IPS-NIHi7 (cell line): ENCODE results near the gene ARIH1.
A peak's percentile ranks its signal among the peaks of the same experiment; 100 is the strongest.
"Not testable (repeated sequence)": the region's sequence is repeated elsewhere in the genome, so short reads cannot be mapped to it uniquely, and the experiment has no call there.

ENCODE experiments used
- DNase-seq: peaks from one replicate; pipeline ENCODE4 v3.0.0; 2012; ENCODE audit warnings: mixed read lengths; ENCODE audit errors: extremely low spot score

The ARIH1 gene, protein sequence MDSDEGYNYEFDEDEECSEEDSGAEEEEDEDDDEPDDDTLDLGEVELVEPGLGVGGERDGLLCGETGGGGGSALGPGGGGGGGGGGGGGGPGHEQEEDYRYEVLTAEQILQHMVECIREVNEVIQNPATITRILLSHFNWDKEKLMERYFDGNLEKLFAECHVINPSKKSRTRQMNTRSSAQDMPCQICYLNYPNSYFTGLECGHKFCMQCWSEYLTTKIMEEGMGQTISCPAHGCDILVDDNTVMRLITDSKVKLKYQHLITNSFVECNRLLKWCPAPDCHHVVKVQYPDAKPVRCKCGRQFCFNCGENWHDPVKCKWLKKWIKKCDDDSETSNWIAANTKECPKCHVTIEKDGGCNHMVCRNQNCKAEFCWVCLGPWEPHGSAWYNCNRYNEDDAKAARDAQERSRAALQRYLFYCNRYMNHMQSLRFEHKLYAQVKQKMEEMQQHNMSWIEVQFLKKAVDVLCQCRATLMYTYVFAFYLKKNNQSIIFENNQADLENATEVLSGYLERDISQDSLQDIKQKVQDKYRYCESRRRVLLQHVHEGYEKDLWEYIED

DNA sequence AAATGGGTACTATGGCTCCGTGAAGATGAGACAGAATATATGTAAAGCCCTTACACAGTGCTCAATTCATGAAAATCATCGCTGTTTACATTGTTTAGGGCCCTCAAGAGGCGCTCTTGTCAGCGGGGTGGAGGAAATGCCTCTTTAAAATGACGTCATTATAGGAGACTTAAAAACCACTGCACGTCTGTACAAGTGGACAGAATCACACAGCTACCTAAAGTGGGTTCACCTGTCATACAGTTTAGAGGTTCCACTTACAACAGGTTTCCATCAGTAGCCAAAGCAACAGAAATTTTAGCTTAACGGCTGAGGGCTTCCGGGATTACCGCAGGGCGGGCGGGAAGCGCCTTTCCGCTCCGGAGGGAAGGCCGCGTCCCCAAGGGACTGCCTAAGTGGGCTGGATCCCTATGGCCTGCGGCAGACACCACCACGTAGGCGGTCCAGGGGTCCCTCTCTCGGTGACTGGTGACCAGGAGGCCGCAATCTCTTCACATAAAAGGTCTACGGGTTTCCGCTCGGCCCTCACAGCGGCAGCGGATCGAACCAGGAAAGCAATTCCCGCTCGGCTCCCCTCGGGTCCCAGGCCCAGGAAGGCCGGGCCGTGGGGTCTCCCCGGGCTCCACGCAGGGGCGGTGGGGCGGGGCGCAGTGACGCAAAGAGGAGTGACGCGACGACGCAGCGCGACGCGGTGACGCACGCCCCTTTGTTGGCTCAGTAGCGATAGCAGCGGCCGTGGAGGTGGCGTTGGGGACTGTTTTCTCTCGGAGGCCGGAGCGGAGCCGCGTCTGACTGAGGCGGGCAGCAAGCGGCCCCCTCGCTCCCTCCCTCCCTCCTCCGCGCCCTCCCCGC is at the start of gene ARIH1:
Gene ARIH1, plus strand, starts transcription at position 717 of the 852 bp plus-strand sequence. CDS start 310 bp downstream, outside the sequence.
- peak; percentile 91 for DNase-seq

DNA sequence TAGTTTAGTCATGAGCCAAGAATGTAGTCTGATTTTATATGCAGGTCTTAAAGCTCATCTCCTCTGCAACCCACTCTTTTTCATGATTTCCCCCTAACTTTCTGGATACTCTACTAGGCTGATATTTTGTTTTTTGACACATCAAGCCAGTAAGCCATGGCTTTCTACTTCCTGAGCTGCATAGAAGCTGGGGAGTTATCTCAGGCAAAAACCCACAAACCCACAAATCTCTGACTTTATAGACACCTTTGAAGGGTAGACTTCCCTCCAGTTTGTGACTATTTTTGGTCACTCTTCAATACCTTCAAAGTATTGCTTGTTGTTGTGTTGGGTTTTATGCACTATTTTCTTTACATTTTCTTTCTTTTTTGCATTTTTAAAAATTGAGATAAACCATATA is 47.4 kb upstream of the ARIH1 start:
- DNase-seq, result no peak

GRCh38 chr15:72437650-72438316 is 36.3 kb upstream of the ARIH1 start:
- DNase-seq, result no peak

- not testable (repeated sequence) for DNase-seq
Measured at GRCh38 chr15:72442848-72443247, 31.3 kb upstream of the ARIH1 start.

DNA sequence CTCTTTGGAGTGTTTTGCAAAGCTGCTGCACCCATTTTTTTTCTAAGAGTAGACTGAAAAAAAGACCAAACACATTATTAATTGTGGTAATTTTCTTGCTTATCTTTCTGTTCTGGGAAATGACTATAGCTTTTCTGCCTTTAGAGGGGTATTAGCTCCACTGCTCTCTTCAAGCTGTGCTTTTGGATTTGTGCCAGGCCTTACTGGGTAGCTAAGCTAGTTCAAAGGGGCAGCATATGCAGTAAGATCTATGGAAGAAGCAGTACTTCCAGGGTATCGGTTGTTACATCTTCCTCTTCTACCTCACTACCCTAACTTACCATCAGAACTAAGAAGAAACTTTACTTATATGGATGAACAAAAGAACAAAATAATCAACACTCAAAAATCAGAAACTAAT is 28.7 kb upstream of the ARIH1 start:
- no peak for DNase-seq

GRCh38 chr15:72450805-72451204 is 23.3 kb upstream of the ARIH1 start:
- no peak for DNase-seq

DNA sequence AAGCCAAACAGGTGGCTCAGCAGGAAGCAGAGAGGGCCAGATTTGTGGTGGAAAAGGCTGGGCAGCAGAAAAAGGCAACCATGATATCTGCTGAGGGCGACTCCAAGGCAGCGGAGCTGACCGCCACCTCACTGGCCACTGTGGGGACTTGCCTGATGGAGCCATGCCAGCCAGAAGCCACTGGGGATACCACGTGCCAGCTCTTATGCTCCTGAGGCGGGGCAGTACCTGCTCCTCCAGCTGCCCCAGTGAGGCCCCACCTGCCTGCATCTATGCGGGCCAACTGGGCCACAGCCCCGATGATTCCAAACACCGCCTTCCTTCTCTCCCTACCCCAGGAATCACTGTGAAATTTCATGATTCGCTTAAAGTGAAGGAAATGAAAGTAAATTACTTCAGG is 22.9 kb upstream of the ARIH1 start:
- DNase-seq, result no peak

GRCh38 chr15:72456684-72457083 is 17.4 kb upstream of the ARIH1 start:
- no peak for DNase-seq

DNA sequence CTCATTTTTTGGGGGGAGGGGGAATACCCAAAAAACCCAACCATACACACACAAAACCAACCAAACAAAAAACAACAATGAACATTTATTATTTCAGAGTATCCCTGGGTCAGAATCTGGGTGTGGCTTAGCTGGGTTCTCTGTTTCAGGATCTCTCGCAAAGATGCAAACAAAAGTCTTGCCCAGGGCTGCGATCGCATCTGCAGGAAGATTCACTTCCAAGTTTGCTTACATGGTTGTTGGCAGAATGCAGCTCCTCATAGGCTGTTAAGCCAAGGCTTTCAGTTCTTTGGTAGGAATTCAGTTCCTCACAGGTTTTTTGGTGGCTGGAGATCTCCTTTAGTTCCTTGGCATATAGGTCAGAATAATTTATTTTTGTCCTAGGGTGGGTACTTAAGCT is 13.7 kb upstream of the ARIH1 start:
- DNase-seq, result no peak

GRCh38 chr15:72463702-72464101 is 10.4 kb upstream of the ARIH1 start:
- DNase-seq, result no peak

GRCh38 chr15:72464251-72464650 is 9.9 kb upstream of the ARIH1 start:
- DNase-seq, result no peak

DNA sequence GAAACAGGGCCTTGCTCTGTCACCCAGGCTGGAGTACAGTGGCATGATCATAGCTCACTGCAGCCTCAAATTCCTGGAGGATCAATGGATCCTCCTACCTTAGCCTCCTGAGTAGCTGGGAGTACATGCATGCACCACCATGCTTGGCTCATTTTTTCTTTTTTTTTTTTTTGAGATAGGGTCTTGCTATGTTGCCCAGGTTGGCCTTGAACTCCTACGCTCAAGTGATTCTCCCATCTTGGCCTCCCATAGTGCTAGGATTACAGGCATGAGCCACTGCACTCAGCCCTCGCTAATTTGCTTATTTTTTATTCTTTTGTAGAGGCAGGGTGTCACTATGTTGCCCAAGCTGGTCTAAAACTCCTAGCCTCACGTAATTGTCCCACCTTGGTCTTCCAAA is 6.0 kb upstream of the ARIH1 start:
- no peak for DNase-seq

GRCh38 chr15:72472992-72473610 is 1.0 kb upstream of the ARIH1 start:
- DNase-seq, result no peak

DNA sequence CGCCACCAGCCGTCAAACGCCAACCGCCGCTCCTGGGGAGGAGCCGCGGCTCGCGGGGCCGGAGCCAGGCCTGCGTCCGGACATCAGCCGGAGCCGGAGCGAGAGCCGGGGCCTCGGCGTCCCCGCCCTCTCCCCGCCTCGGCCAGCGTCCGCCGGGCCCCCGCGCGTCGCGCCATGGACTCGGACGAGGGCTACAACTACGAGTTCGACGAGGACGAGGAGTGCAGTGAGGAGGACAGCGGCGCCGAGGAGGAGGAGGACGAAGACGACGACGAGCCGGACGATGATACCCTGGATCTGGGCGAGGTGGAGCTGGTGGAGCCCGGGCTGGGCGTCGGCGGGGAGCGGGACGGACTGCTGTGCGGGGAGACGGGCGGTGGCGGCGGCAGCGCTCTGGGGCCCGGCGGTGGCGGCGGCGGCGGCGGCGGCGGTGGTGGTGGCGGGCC is 359 bp downstream of the ARIH1 start:
- DNase-seq, result peak; percentile 18

DNA sequence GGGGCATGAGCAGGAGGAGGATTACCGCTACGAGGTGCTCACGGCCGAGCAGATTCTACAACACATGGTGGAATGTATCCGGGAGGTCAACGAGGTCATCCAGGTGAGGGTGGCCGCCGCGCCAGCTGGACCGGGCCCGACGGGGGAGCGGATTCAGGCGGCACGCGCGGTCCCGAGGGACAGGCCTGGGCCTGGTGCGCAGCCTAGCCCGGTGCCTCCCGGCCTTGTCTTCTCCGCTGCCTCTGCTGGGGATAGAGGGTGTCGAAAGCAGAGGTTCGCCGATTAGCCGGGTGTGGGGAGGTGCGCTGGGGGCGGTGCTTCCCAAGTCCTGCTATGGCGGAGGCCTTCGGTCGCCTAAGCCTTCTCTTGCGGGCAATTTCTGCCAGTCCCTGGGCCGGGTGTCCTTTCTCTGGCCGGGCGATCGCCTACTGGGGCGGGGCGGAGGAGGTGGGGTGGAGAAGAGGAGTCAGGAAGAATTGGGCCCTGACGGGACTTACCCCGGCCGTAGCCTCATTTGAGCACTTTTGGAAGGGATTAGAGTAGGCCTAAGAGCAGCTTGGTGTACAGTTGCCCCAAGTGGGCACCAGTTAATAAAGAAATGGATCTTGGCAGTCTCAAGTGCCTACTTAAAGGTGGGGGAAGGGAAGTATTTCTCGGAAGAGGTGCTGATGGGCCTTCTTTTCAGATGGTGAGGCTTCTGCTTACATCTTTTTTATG is 940 bp downstream of the ARIH1 start:
- DNase-seq, result peak; percentile 63

- no peak for DNase-seq
Measured at GRCh38 chr15:72475674-72476073, 1.5 kb downstream of the ARIH1 start.

DNA sequence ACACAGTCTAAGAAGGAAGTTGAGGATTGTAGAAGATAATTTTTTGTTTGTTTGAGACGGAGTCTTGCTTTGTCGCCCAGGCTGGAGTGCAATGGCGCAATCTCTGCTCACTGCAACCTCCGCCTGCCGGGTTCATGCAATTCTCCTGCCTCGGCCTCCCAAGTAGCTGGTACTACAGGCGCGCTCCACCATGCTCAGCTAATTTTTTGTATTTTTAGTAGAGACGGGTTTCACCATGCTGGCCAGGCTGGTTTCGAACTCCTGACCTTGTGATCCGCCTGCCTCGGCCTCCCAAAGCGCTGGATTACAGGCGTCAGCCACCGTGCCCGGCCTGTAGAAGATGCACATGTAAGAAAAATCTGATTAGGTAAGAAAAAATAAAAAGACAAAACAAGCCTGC is 2.2 kb downstream of the ARIH1 start:
- not testable (repeated sequence) for DNase-seq

DNA sequence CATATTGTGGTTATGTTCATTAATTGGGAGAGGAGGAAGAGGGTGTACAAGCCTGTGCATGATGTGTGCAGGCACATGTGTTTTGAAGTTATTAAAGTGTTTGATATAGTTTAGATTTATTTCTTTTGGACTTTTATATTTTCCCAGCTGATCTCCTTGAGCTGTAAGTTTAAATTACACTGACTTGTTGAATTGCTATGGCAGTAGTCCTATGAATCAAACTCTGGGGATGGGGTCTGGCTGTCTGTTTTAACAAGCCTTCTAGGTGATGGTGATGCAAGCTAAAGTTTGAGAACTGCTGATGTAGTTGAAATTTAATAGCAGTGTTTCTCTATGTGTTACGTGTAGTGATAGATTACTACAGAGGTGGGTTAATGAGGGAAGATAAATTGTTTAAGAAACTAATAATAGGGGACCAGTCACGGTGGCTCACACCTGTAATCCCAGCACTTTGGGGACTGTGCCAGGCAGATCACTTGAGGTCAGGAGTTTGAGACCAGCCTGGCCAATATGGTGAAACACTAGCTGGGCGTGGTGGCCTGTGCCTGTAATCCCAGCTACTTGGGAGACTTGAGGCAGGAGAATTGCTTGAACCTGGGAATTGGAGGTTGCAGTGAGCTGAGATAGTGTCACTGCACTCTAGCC is 7.0 kb downstream of the ARIH1 start:
- no peak for DNase-seq

GRCh38 chr15:72482275-72482674 is 8.1 kb downstream of the ARIH1 start:
- no peak for DNase-seq

DNA sequence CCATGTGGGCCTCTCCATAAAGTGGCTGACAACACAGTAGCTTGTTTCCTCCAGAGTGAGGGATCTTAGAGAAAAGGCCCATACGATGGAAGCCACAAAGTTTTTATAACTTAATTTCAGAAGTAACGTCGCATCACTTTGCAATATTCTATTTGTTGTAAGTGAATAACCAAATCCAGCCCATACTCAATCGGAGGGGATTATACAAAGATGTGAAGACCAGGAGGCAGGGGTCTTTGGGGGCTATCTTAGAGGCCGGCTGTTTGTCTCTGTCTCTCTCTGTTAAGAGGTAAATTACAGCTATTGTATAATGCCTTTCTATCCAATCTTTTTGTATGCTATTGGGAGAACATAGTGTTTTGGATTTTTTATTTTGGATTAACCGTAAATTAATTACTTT is 9.1 kb downstream of the ARIH1 start:
- no peak for DNase-seq
